GM18867 (cell line): ENCODE data around the gene RAD51AP2.
"Not testable (repeated sequence)": the region's sequence is repeated elsewhere in the genome, so short reads cannot be mapped to it uniquely, and the experiment has no call there.

ENCODE experiments used
- ATAC-seq: cut with Tn5 transposase; IDR thresholded peaks from one replicate; pipeline ENCODE4 v1.9.1; 2021; ENCODE audit warnings: mild to moderate bottlenecking, moderate library complexity; ENCODE audit not compliant: unreplicated experiment

The RAD51AP2 gene

DNA sequence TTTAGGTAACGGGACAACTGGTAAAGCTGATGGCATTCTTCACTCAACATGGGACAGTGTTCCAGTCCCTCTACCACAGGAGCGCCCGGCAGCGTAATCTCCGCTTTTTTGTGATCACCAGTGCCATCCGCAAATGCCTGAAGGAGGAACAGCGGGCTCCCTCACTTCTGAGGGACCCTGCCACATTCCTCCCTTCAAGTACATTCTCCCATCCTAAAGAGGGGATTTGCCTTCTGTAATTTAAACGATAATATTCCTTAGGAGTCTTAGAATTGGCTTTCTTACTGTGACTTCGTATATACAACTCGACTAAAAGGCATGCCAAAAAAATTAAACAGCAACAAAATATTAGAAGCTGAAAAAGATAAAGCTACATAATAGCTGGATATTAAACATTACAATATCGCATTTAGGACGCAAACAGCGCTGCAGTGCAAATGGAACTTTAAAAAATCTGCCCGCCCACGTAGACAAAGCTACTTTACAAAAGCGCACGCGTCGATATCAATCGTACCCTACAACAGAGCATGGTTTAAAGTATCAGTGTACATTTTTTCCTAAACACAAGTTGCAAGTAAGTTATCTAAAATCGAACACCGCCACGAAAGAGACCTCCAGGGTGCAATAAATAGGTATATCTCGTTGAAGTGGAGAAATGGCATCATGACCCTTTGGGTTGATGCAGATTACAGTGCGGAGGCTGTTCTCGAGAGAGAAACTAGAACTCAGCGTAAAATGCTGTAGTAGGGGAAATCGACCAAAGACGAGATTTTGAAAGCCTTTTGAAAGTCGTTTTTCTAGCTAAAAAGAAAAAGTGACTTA lies 20.0 kb upstream of the RAD51AP2 start:
- peak; percentile 27 for ATAC-seq

DNA sequence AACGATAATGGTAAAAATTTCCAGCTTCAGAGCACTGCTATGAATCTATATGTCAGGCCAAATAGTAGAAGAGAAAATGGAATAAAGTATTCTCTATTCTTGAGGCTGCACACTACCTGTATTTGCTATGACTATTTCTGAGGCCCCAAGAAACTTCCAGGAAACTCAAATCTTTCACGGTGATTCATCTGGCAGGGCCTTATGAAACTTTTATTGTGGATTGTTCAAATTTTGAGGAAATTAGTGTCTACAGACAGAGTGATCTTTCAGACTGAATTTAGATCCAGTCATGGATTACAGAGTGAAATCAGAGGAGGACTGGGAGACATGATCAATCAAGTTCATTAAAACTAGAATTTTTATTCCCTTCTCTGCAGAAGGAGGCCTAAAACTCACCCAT lies 18.2 kb upstream of the RAD51AP2 start:
- ATAC-seq: no peak

DNA sequence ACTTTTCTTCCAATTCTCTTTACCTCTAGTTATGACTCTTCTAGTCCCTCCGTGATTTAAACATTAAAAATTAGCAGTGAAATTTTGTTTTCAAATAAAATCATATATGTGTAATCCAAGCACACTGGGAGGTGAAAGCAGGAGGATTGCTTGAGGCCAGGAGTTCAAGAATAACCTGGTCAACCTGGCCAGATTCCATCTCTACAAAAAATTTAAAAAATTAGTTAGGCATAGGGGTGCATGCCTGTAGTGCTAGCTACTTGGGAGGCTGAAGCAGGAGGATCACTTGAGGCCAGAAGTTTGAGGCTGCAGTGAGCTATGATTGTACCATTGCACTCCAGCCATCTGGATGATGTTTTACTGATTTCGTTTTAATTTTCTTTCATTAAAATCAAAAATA lies 15.3 kb upstream of the RAD51AP2 start:
- ATAC-seq: no peak

DNA sequence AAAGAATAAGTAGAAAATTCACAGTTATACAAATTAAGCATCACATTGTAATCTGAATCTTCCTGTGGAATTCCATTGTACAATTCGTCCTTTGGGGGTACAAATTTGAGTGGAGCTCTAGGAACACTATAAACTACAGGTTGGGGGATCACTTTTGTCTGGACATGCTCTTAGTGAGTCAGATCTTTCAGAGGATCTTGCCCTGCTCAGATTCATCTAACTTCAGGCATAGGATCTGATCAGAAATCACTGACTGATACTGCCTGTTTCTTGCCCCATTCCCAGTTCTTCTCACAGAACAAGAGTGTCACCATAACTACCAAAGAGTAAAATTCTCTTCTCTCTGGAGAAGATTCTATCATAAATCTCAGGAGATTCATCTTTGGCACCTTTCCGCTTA lies 11.5 kb upstream of the RAD51AP2 start:
- no peak for ATAC-seq

DNA sequence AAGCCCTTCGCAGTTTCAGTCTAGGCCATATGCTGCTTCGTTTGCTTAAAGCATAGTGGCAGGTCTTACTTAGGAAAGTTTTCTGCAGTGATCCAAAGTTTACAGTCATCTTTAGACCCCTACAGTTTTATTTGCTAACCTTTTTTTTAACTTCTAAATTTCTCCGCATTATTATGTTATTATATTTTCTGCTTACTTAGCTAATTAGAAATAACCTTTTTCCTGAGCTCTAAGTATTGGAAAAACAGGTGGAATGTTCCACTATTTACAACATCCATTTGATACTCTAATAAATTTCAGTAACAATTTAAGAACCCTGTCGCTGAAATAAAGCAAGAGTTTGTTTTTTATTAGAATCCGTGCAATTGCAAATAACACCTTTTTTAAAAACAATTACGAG lies 4.1 kb upstream of the RAD51AP2 start:
- ATAC-seq: no peak

DNA sequence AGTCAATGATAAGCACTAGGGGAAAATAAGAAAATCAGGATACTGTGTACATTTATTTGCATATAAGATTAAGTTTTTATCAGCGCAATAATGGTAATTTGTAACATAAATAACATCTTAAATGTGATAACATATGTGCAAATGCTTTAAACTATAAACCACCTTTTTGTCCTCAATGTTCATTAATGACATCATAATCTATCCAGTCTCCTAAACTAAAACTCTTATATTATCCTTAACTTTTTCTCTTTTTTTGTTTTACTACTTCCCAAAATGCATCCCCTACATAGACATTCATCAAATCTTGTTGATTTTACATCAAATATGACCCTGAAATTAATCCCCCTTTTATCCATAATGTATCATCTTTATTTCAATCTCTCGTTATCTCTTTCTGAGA lies 3.4 kb upstream of the RAD51AP2 start:
- ATAC-seq: no peak

DNA sequence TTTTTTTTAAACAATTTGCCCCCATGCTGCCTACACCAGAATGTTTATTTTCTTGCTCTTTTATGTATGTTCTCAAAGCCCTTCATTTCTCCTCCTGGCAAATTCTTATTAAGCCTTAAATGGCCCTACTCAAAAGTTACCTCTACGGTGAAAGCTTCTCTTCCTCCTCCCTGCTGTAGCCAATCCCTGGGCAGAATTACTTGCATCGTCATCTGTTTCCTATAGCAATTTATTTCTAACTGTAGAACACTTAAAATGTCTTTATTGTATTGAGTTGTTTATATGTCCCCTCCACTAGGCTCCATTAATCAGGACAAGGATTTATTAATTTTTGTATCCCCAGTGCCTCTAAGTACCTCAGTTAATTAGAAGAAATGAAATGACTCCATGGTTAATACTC lies 2.5 kb upstream of the RAD51AP2 start:
- peak; percentile 32 for ATAC-seq

DNA sequence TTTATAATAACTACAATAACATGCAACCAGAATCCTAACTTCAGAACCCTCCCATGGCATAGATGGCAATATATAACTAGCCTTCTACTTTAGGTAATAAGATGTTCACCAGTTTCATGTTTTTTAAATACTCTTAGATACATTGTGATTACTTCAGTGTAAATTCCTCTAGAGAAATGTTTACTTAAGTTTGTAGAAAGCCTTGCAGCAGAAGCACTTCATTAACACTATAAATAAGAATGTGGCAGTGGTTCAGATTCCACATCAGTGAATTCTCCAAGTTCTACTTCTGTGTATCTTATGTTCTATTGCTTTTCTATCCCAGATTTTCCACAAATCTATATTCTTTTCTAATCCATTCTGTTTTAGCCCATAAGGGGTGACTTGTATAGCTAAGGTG lies 1.2 kb upstream of the RAD51AP2 start:
- no peak for ATAC-seq

DNA sequence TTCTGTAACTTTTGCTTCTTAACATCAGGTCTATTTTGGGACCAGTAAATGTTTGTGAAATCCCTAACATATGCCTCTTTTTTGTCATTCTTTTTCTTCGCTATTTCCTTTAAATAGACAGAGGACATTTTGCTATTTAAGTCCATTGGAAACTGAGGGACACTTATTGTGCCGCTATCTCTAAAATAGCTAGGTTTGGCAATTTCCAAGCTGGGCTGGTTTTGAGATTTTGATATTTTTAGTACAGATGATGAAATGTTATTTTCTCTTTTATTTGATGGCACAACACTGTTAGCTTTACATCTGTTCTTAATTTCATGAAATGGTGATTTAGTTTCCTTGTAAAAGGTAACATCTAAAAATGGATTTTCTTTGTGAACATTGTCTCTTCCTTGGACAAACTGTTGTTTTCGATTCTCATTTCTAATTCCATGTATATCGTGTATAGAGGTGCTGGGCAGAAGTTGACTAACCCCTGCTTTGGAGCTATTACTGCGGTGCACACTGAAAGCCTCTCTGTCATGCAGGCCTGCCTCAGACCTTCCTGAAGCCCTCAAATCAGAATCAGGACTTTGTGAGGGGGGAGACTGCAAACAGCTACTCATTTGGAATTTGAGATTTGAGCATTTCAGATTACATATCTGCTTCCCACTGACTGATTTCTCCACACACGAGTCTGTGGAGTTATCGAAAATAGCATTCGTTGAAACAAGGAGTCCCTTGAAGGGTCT lies 594 bp downstream of the RAD51AP2 start:
- ATAC-seq: peak; percentile 31

DNA sequence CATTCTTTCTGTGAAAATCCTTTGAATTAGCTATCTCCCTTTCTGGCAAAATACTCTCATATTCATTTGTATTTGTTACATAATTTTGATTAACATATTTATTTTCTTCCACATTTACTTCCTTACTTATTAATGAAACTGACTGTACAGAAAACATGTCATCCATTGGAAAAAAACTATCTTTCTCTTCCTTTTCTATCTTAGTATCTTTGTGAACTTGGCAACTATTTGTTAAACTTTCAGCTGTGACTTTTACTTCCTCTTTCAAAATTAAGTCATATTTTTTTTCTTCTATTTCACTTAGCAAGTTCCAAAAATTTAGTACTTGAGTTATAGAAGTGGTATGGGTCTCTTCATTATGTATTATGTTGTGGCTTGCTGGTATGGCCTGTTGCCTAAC lies 2.6 kb downstream of the RAD51AP2 start:
- ATAC-seq: peak; percentile 36

DNA sequence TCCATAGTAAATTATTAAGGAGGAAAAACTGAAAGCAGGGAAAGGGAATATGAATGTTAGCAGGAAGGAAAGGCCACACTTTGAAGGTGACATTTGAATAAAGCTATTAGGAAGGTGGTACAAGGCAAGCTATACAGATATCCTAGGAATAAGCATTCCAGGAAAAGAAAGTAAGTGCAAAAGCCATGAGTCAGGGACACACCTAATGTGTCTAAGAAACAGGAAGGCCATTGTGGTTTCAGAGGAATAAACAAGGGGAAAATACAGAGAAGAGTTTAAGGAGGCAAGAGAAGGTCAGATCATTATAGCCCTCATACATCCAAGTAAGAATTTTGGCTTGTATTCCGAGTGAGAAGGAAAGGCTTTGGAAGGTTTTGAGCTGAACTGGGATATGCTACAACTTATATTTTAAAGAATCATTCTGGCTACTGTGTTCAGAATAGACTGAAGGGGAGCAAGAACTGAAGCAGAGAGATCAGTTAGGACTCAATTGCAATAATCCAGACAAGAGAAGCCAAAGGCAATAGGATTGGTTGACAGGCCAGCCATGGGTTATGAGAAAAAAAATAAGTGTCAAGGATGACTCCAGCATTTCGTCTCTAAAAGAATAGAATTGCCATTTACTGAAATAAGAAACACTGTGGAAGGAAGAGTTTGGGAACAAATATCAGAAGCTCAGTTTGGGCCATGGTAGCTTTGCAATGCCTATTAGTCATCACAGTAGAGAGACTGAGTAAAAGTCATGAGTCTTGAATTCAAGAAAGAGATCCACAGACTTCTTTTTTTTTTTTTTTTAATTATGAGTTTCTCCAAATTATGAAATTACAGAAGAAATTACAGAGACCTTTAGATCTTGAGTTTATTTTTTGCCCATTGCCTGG lies 11.3 kb downstream of the RAD51AP2 start:
- no peak for ATAC-seq

DNA sequence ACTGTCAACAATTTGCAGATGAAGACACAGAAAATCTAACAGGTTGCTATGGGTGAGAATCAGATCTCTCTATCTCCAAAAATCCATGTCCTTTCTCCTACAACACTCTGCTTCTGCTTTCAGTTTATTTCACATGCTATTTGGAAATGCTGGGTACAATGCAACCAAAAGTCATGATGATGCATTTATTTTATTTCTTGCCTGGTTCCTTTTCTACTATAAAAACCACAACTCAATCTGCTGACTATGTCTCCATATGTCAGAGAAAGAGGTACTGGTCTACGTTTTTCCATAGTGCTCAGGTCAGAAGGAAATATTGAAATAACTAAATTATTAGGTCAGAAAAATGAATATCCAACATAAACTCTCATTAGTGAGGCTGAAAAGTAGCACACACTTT lies 20.5 kb downstream of the RAD51AP2 start:
- ATAC-seq: no peak

DNA sequence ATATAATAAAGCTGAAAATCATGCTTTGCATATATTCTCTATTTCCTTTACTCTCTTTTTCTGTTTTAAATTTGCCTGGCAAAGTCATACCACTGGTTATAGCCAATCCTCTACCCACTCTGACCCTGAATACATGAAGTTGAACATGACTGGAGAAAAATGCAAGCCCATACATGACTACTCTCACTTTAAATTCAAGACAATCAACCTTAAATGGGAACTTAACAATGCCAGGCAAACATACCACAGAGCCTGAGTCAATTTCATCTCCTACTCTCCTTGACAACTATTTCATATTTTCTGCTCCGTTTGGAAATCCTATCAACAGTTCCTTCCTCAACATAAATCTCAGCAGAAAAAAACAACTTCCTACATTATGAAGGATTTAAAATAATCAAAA lies 22.6 kb downstream of the RAD51AP2 start:
- ATAC-seq: no peak

DNA sequence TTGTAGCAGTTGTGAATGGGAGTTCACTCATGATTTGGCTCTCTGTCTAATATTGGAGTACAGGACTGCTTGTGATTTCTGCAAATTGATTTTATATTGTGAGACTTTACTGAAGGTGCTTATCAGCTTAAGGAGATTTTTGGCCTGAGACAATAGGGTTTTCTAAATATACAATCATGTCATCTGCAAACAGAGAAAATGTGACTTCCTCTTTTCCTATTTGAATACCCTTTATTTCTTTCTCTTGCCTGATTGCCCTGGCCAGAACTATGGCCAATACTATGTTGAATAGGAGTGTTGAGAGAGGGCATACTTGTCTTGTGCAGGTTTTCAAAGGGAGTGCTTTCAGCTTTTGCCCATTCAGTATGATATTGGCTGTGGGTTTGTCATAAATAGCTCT lies 28.1 kb downstream of the RAD51AP2 start:
- ATAC-seq: not testable (repeated sequence)

DNA sequence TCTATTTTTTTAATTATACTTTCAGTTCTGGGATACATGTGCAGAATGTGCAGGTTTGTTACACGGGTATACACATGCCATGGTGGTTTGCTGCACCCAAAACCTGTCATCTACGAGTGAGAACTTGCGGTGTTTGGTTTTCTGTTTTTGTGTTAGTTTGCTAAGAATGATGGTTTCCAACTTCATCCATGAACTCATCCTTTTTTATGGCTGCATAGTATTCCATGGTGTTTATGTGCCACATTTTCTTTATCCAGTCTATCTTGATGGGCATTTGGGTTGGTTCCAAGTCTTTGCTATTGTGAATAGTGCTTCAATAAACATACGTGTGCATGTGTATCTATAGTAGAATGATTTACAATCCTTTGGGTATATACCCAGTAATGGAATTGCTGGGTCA lies 29.6 kb downstream of the RAD51AP2 start:
- ATAC-seq: not testable (repeated sequence)

DNA sequence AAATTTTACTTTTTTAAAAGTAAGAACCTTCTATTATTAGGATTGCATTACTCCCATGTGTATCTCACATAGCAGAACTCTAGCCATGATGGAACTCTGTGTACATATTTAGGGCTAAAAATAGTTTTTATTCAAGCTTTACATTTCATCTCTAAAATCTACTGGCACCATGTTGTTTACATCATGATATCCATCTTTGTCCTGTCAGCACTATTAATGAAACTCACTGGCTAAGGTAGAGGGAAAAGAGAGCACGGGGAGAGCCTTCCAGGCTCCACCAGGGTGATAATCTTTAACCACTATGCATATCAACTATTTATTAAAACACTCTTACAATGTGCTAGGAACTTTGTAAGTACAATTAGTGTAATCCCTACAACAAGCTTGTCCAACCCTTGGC lies 34.7 kb downstream of the RAD51AP2 start:
- ATAC-seq: no peak

DNA sequence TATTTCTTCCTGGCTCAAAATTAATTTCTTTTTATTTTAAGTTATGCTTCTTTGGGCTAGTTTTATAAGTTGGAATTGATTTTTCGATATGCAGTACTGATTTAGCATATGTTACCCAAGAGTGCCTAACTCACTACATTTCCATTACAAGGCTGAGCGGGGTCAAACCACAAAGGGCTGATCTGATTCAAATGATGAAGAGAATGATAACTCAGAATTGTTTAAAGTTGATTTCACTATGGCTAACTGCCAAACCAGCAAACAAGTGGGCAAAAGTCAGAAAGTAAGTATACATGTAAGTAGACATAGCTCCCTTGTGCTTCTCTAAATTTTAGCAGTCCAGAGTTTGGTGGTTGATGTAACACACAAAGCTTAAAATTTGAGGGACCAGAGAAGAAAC lies 35.6 kb downstream of the RAD51AP2 start:
- ATAC-seq: no peak

DNA sequence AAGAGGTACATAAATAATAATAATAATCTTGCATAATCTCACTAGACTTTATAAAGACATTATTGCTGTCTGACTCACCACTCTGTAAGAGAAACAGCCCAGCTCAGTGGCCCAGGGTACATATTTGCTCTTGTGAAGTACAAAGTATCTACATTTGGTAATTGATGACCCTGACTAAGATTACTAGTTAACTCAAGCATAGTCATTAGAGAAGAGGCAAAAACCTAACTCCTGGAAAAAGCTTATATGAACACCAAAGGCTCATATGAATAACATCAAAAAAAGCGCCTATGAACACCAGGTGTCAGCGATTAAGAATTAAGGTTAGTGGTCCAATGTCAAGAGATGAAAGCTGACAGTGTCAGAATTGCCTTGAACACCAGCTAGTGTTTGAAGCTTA lies 38.4 kb downstream of the RAD51AP2 start:
- no peak for ATAC-seq

DNA sequence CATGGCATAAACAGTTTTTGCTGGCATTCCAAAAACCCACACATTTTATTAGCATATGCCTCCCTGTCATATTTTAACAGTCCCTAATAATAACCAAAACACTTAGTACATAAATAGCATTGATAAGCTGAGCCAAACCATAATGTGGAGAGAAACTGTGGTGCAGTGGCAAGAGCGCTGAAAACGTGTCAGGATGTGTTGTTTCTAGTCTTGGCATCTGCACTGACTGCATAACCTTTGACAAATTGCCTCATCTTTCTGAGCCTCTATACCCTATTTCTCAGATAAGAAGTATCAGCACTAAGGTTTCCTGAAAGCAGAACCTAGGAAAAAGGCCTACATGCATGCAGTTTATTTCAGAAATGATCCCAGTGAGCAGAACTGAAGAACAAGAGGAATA lies 41.4 kb downstream of the RAD51AP2 start:
- no peak for ATAC-seq

DNA sequence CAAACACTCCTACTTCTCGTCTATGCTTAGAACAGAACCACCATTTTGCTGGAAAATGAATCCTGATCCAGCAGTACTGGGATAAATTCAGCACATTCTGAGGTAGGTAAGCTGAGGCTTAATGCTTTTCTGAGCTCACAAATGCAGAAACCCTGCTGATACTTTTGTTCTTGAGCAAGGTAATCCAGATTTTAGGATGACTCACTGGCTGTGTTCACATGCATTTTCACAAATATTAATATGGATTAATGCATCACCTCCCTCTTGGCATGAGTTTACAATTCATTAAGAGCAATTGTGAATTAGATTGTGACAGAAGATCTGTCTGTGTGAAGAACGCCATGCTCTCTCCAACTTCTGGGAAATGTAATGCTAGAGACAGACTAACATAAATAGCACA lies 42.2 kb downstream of the RAD51AP2 start:
- ATAC-seq: no peak

DNA sequence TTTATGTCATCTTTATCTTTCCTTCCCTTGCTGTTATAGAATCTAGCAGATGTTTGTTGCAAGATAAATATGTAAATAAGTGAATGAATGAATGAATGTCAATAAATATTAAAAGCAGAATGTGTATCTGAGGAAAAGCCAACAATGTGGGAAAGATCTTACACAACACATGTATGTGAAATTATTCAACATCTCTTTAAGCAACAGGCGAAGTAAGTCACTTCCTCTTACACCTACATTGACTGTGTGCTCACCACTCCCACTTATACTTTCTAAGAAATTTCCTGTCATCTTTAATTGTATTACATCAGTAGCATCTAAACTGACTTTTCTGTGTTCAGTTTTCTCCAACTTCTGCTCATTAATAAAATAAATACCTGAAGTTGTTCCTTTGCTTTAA lies 43.0 kb downstream of the RAD51AP2 start:
- no peak for ATAC-seq

DNA sequence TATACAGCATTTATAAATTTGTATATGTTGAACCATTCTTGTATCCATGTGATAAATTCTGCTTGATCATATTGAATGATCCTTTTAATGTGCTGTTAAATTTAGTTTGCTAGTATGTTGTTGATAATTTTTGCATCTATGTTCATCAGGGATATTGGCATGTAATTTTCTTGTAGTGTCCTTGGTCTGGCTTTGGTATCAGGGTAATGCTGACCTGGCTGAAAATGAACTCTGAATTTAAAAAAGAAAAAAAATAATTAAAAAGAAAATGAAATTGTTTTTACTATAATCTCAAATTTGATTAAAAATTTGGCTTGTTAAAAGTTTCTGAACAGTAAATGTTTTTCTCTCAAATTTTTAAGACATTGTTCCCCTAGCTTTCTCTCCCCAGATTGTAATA lies 46.3 kb downstream of the RAD51AP2 start:
- ATAC-seq: no peak
